ENCODE data around the gene NUP85.

- TF ChIP-seq SP1 (IDR thresholded peaks at IDR 0.05) (no peak), CTCF (IDR thresholded peaks at IDR 0.05; ENCODE audit: low read depth, low read length, missing input control) (no peak), MAX (IDR thresholded peaks at IDR 0.05) (no peak)
These were observed 5.4 kb upstream of the NUP85 start for GRCh38 chr17:75199886-75200618.

Measured in liver (tissue), 3 donors.